ENCODE results near the gene NAV2. TPM values are rescaled to one million over a fixed set of nuclear protein-coding genes. Genes with fewer than 3 reads are reported as not detected.
A peak's percentile ranks its signal among the peaks of the same experiment; 100 is the strongest.

NAV2 gene
- total RNA-seq, 2 donors from 2014 or later: 21.3 to 45.3 TPM

DNA sequence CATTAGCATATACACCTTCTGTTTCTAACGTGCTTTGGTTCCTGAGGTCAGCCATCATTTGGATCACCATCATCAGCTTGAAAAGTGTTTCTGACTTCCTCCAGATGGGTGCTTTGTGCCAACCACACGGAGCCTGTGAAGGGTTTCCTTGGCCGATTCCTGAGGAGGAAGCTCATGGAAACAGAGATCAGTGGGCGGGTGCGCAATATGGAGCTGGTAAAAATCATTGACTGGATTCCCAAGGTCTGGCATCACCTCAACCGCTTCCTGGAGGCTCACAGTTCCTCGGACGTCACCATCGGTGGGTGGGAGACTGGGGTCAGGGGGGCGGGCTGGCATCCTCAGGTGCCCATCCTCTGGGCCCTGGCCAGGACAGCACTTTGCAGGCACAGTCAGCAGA lies 392.8 kb downstream of the NAV2 start:
- no peaks in the 10 kb centered on the region for H3K27me3 ChIP-seq
- H3K9me3 ChIP-seq: no peaks in the 10 kb centered on the region
- DNase-seq: no peak
- H3K36me3 ChIP-seq: no peaks in the 10 kb centered on the region
- intact Hi-C loops (cut with DNase I): no loop called here
- H3K4me1 ChIP-seq: no peaks in the 10 kb centered on the region
- H3K27ac ChIP-seq: no peak overlapping the region
- H3K9ac ChIP-seq (ENCODE audit: low read depth in 2 of 2, low read length in 2 of 2): no peak overlapping the region
- no peak overlapping the region for H3K4me3 ChIP-seq
- TF ChIP-seq, protein P1, sequence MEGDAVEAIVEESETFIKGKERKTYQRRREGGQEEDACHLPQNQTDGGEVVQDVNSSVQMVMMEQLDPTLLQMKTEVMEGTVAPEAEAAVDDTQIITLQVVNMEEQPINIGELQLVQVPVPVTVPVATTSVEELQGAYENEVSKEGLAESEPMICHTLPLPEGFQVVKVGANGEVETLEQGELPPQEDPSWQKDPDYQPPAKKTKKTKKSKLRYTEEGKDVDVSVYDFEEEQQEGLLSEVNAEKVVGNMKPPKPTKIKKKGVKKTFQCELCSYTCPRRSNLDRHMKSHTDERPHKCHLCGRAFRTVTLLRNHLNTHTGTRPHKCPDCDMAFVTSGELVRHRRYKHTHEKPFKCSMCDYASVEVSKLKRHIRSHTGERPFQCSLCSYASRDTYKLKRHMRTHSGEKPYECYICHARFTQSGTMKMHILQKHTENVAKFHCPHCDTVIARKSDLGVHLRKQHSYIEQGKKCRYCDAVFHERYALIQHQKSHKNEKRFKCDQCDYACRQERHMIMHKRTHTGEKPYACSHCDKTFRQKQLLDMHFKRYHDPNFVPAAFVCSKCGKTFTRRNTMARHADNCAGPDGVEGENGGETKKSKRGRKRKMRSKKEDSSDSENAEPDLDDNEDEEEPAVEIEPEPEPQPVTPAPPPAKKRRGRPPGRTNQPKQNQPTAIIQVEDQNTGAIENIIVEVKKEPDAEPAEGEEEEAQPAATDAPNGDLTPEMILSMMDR (IDR thresholded peaks at IDR 0.05): no peak

DNA sequence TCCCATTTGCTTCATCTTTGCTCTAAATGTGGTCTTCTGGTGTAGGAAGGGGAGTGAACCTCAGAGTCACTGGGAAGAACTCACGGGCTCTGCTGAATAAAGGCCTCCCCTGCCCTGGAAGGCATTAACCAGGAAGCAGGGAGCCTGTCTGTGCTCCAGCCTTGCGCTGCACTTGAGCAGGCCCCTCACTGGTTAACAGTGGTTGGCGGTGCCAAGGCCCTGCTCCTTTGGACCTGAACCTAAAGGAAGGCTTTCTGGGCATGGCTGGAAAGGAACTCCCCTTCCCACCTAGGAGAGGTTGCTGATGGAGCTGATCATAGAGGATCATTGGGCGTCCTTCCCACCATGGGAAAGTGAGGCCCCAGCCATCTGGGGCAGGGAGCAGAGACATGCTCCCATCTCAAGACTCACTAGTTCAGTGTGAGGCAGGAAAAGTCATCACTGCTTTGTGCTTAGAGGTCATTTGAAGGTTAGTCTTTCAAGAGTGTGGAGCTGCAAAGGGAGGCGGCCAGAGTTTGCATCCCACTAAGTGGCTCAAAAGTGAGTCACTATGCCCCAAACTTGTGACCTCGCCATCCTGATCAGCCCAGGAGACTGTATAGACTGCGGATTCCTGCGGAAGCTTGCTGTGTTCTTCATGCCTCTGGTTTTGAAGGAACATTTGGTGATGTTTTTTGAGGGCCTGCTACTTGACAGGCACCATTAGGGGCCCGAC lies 397.3 kb downstream of the NAV2 start:
- Histone ChIP-seq H3K9ac (ENCODE audit: low read depth in 2 of 2, low read length in 2 of 2) (no peak overlapping the region), H3K4me1 (peaks cover 3% of the 10 kb centered on the region), H3K4me3 (no peak overlapping the region), H3K9me3 (no peaks in the 10 kb centered on the region), H3K27me3 (no peaks in the 10 kb centered on the region), H3K27ac (no peak overlapping the region), H3K36me3 (no peaks in the 10 kb centered on the region)
- intact Hi-C loops (cut with DNase I): loop anchor here (2.0 kb wide), 1 partner anchor 159 kb away; no protein-coding TSS in a partner anchor
- no peak for DNase-seq
- TF ChIP-seq, protein P1 (IDR thresholded peaks at IDR 0.05): no peak

DNA sequence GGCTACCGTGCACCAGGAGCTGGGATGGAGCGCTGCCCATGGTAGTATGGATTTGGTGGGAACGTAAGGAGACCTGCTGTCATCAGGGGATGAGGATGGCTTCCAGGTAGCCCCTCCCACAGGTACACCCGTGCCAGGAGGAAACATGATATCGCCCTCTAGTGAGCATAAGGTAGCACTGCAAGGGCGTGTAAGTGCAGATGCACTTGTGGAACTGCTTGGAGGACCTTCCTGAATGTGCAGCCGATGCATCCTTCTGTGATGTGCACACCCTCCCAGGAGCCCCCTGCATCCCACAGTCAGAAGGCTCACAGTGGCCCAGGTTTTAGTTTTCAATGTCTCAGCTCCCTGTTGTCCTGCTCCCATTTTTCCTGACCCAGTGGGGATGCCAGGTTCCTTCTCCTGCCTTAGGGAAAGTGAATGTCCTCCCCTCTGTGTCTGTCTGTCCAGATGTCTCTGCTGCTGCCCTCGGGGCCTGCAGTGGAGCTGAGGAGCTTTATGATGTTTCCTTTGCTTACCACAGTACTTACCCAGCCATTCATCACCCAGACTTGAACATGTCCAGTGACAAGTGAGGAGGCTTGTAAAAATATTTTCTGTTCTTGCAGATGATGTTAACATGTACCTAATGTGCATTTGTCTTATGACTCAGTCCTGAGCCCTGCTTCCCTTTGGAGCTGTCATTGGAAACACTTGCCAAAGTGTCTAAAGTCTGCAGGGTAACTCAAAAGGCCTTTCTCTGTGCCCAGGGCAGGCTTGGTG lies 398.5 kb downstream of the NAV2 start:
- Histone ChIP-seq H3K9me3 (no peaks in the 10 kb centered on the region), H3K9ac (ENCODE audit: low read depth in 2 of 2, low read length in 2 of 2) (no peak overlapping the region), H3K4me1 (peaks cover 3% of the 10 kb centered on the region), H3K27me3 (no peaks in the 10 kb centered on the region), H3K27ac (no peak overlapping the region), H3K36me3 (no peaks in the 10 kb centered on the region), H3K4me3 (no peak overlapping the region)
- DNase-seq: peak; percentile 66
- TF ChIP-seq, protein P1 (IDR thresholded peaks at IDR 0.05): peak; percentile 78
- intact Hi-C loops (cut with DNase I): loop anchor here (2.0 kb wide), 1 partner anchor 160 kb away; no protein-coding TSS in a partner anchor

DNA sequence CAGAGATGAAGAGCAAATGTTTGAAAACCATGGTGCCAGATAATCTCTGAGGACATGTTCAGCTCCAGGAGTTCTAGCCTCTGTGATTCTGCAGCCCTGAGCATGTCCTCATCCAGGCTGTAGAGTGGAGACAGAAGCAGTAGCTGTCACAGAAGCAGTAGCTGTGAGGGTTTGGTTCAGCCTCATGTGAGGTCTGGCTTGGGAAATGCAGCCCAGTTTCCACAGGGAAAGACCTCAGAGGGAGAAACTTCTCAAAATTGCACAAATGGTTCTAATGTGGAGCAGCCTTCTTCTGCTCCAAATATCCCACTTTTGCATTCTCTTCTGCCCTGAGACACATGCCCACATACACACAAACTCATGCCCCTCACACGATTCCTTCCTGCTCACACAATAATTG lies 399.2 kb downstream of the NAV2 start:
- TF ChIP-seq, protein P1 (IDR thresholded peaks at IDR 0.05): no peak
- Histone ChIP-seq H3K27me3 (no peaks in the 10 kb centered on the region), H3K4me1 (peaks cover 3% of the 10 kb centered on the region), H3K9me3 (no peaks in the 10 kb centered on the region), H3K9ac (ENCODE audit: low read depth in 2 of 2, low read length in 2 of 2) (peak overlapping the region in 1 of 2 donors; percentile 24), H3K27ac (peak overlapping the region; percentile 15), H3K4me3 (no peak overlapping the region), H3K36me3 (no peaks in the 10 kb centered on the region)
- DNase-seq: no peak
- intact Hi-C loops (cut with DNase I): loop anchor here (2.0 kb wide), 1 partner anchor 161 kb away; no protein-coding TSS in a partner anchor

DNA sequence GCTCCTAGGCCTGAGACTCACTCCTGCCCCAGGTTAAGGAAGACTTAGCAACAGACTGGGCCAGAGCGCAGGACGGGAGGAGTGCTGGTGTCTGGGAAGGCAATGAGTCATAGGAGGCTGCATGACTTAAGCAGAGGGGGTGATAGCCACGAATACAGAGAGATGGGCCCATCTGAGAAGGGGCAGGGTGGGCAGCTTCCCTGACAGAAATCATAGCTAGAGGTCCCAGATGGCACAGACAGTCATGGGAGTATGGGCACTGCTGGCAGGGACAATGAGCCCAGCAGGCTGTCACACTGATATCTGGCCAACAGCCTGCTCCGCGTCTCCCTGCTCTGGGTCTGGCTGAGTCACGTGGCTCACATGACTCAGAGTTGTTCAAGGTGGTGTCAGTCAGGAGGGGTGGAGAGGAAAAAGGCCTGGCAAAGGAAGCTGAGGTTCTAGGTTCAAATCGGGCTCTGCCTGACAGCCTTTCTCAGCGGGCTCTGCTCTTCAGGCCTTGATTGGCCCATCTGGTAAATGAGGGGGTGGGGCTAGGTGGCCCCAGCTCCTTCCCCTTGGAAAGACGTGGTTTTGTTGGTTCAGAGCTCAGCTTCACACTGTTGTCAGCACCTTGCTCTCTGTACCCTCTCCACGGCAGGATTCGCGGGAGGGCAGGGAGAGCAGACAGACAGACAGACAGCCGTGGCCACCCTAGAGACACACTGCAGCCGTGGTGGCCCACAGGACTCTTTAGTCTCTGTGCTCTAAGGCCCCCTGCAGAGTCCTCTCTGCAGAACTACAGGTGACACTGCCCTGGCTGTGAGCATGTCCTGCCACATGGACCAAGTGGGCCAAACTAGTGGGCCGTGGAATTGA lies 399.9 kb downstream of the NAV2 start:
- Histone ChIP-seq H3K9me3 (no peaks in the 10 kb centered on the region), H3K9ac (ENCODE audit: low read depth in 2 of 2, low read length in 2 of 2) (peak overlapping the region in 1 of 2 donors; percentile 24), H3K27me3 (no peaks in the 10 kb centered on the region), H3K27ac (peak overlapping the region; percentile 15), H3K4me3 (no peak overlapping the region), H3K36me3 (no peaks in the 10 kb centered on the region), H3K4me1 (peaks cover 3% of the 10 kb centered on the region)
- peak; percentile 77 for DNase-seq
- TF ChIP-seq, protein P1 (IDR thresholded peaks at IDR 0.05): no peak
- intact Hi-C loops (cut with DNase I): no loop called here

All from colonic mucosa (tissue), 4 donors.